PC-3 (cell line): Measurements from ENCODE around the gene VAPB. TPM values are rescaled to one million over a fixed set of nuclear protein-coding genes. Genes with fewer than 3 reads are reported as not detected.

ENCODE experiments used
- ATAC-seq: fragments of 200-7000 bp; cut with Tn5 transposase; 2 replicates; pipeline ENCODE4 v1.9.1; 2020; ENCODE audit warnings: mild to moderate bottlenecking, moderate library complexity
- BruUV-seq: library from RNA; stranded (reverse); fragments of 400-500 nt; replicated peaks from 2 replicates; lab custom pipeline; 2021; lab: Mats Ljungman, UMichigan
- CTCF ChIA-PET: fragments of 300-600 bp; sonication (Branson Sonifier 250); formaldehyde crosslinking; loops from one replicate; lab custom pipeline; 2022; ENCODE audit warnings: antibody characterized with exemption; lab: Charles Lee
- POLR2A ChIA-PET: fragments of 300-600 bp; sonication (Branson Sonifier 250); formaldehyde crosslinking; loops from one replicate; lab custom pipeline; 2022; ENCODE audit warnings: antibody characterized with exemption; ENCODE audit not compliant: unreplicated experiment; lab: Charles Lee
- DNase-seq: peaks from one replicate; pipeline ENCODE4 v3.0.0-alpha.2; 2015
- H2AFZ ChIP-seq: fragments of 300-600 bp; sonication (generic); 2 replicates; pipeline ENCODE4 v1.6.0; 2016; ENCODE audit warnings: antibody characterized with exemption, low read length
- H3F3A ChIP-seq: fragments of 300-600 bp; sonication (generic); one replicate; pipeline ENCODE4 v1.6.0; 2017; ENCODE audit warnings: antibody characterized with exemption, low read length, control low read depth, mild to moderate bottlenecking; ENCODE audit not compliant: unreplicated experiment
- H3K27ac ChIP-seq: fragments of 300-600 bp; sonication (generic); 2 replicates; pipeline ENCODE4 v1.5.1; 2016; ENCODE audit warnings: mild to moderate bottlenecking, low read length
- H3K27me3 ChIP-seq: fragments of 300-600 bp; sonication (generic); 2 replicates; pipeline ENCODE4 v1.6.1; 2016; ENCODE audit warnings: low read length, mixed read lengths
- H3K36me3 ChIP-seq: fragments of 300-600 bp; sonication (generic); 2 replicates; pipeline ENCODE4 v1.6.1; 2016; ENCODE audit warnings: low read depth, mixed run types, low read length, mixed read lengths
- H3K4me1 ChIP-seq: fragments of 300-600 bp; sonication (generic); 2 replicates; pipeline ENCODE4 v1.5.1; 2016; ENCODE audit warnings: low read length; ENCODE audit not compliant: insufficient read depth
- H3K4me2 ChIP-seq: fragments of 300-600 bp; sonication (generic); 2 replicates; pipeline ENCODE4 v1.6.0; 2016; ENCODE audit warnings: low read length
- H3K4me3 ChIP-seq: fragments of 300-600 bp; sonication (generic); 2 replicates; pipeline ENCODE4 v1.5.1; 2016; ENCODE audit warnings: mild to moderate bottlenecking, low read length, mixed read lengths
- H3K79me2 ChIP-seq: fragments of 300-600 bp; sonication (generic); 2 replicates; pipeline ENCODE4 v1.6.1; 2017; ENCODE audit warnings: low read length, mixed read lengths
- H3K9ac ChIP-seq: fragments of 300-600 bp; sonication (generic); 2 replicates; pipeline ENCODE4 v1.6.0; 2016; ENCODE audit warnings: mild to moderate bottlenecking, low read length
- H3K9me2 ChIP-seq: fragments of 300-600 bp; sonication (generic); replicated peaks from 2 replicates; pipeline ENCODE4 v1.6.1; 2016; ENCODE audit warnings: mixed run types, low read length, mixed read lengths
- H3K9me3 ChIP-seq: fragments of 300-600 bp; sonication (generic); 2 replicates; pipeline ENCODE4 v1.6.1; 2016; ENCODE audit warnings: low read length, mixed read lengths
- H4K20me1 ChIP-seq: fragments of 300-600 bp; sonication (generic); 2 replicates; pipeline ENCODE4 v1.6.1; 2016; ENCODE audit warnings: low read length, mixed read lengths
- EZH2 ChIP-seq: fragments of 300-600 bp; sonication (generic); IDR thresholded peaks from one replicate; pipeline ENCODE4 v1.6.1; 2017; ENCODE audit warnings: antibody characterized with exemption, mild to moderate bottlenecking, low read length; ENCODE audit not compliant: unreplicated experiment
- EZH2phosphoT487 ChIP-seq: fragments of 300-600 bp; sonication (generic); IDR thresholded peaks from 2 replicates; pipeline ENCODE4 v1.6.1; 2018; ENCODE audit warnings: mild to moderate bottlenecking, antibody characterized with exemption, low read length, borderline replicate concordance
- intact Hi-C: fragments of 100-400 bp; cut with micrococcal nuclease; formaldehyde crosslinking; loops from 2 replicates; pipeline ENCODE4 v1.9.0; 2023
- total RNA-seq: library from RNA; depleted of rRNA; stranded (reverse); fragments of >200 nt; gene quantifications from 2 replicates; pipeline ENCODE4 v1.2.3, GENCODE V29; 2014
- TF ChIP-seq, protein P1 (sequence below): fragments of 300-600 bp; sonication (generic); conservative IDR thresholded peaks from 2 replicates; pipeline ENCODE4 v1.5.1; 2017; ENCODE audit warnings: antibody characterized with exemption, low read depth, mild to moderate bottlenecking, low read length

Gene VAPB
- total RNA-seq, 1 experiment from 2014 or later: 16.5 TPM

DNA sequence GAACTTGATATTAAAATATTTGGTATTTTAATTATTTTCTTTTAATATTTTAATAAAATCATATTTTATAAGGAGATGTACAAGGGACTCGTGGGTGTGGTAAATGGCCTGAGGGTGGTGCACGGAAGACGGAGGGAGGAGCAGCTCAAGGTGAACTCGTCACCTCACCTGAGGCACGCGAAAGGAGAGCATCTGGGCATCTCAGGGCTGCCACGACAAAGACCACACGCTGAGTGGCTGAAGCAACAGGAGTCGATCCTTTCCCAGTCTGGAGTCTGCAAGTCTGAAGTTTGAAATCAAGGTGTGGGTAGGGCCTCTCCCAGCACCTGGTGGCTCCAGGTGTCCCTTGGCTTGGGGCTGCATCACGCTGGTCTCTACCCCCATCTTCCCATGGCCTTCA is 86.4 kb downstream of the VAPB start:
- TF ChIP-seq EZH2phosphoT487 (no peak), EZH2 (no peak)
- TF ChIP-seq, protein P1, sequence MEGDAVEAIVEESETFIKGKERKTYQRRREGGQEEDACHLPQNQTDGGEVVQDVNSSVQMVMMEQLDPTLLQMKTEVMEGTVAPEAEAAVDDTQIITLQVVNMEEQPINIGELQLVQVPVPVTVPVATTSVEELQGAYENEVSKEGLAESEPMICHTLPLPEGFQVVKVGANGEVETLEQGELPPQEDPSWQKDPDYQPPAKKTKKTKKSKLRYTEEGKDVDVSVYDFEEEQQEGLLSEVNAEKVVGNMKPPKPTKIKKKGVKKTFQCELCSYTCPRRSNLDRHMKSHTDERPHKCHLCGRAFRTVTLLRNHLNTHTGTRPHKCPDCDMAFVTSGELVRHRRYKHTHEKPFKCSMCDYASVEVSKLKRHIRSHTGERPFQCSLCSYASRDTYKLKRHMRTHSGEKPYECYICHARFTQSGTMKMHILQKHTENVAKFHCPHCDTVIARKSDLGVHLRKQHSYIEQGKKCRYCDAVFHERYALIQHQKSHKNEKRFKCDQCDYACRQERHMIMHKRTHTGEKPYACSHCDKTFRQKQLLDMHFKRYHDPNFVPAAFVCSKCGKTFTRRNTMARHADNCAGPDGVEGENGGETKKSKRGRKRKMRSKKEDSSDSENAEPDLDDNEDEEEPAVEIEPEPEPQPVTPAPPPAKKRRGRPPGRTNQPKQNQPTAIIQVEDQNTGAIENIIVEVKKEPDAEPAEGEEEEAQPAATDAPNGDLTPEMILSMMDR: no peak
- Histone ChIP-seq H3K9me2 (no peaks in the 10 kb centered on the region), H3K36me3 (no peaks in the 10 kb centered on the region), H3K27ac (no peak overlapping the region), H3K9me3 (0 out of 2 replicates have a peak, but pooled peaks cover 3% of the 10 kb centered on the region), H3K4me1 (no peaks in the 10 kb centered on the region), H3F3A (no peaks in the 10 kb centered on the region), H3K9ac (no peak overlapping the region), H4K20me1 (no peaks in the 10 kb centered on the region), H3K4me2 (no peak overlapping the region), H2AFZ (no peak overlapping the region), H3K79me2 (no peaks in the 10 kb centered on the region), H3K4me3 (no peak overlapping the region), H3K27me3 (no peaks in the 10 kb centered on the region)
- DNase-seq (no peak), ATAC-seq (no peak)
- CTCF ChIA-PET: no interaction called here
- no TSS peak for BruUV-seq
- POLR2A ChIA-PET: no interaction called here
- intact Hi-C loops: no loop called here

DNA sequence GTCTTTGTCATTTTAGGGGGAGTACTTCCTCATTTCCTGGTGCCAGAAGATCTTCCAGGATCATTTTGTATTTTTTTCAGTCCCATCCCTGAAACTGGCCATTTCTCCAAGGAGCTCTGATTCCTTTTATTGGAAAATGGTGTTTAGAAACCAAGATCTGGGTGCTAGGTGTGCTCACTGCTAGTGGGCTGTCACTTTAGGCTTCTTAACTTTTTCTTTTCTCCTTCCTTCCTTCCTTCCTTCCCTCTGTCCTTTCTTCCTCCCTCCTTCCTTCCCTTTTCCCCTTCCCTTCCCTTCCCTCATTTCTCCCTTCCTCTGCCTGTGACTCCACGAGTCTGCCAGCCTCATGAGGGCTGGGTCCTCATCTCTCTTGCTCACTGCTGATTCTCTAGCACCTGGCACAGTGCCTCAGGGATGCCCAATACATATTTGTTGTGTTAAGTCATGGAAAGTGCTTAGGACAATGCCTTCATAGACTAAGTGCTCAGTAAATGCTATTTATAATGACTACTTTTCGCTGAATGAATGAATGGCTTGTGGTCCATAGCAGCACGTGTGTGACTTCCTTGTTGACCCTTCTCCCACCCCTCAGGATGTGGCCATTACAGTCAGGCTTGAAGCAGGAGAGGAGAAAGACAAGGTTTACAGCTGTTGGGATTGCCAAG is 89.2 kb downstream of the VAPB start:
- ATAC-seq (no peak), DNase-seq (peak; percentile 42)
- no peak overlapping the region for H3K9ac ChIP-seq
- H3K4me3 ChIP-seq: no peak overlapping the region
- no peaks in the 10 kb centered on the region for H4K20me1 ChIP-seq
- BruUV-seq: no TSS peak
- H3K79me2 ChIP-seq: no peaks in the 10 kb centered on the region
- ChIA-PET CTCF (no interaction called here), POLR2A (interaction anchor here (0.7 kb wide), 1 partner anchor 173 kb away, joined by 3 read pairs; the partner anchor contains the start of gene STX16)
- H3K9me3 ChIP-seq: 0 out of 2 replicates have a peak, but pooled peaks cover 3% of the 10 kb centered on the region
- H3K4me2 ChIP-seq: no peak overlapping the region
- H3K36me3 ChIP-seq: no peaks in the 10 kb centered on the region
- no peak overlapping the region for H2AFZ ChIP-seq
- TF ChIP-seq EZH2phosphoT487: no peak
- TF ChIP-seq EZH2: no peak
- TF ChIP-seq, protein P1: no peak
- H3K4me1 ChIP-seq: peaks cover 5% of the 10 kb centered on the region
- intact Hi-C loops: no loop called here
- H3K27me3 ChIP-seq: no peaks in the 10 kb centered on the region
- H3K9me2 ChIP-seq: no peaks in the 10 kb centered on the region
- no peaks in the 10 kb centered on the region for H3F3A ChIP-seq
- H3K27ac ChIP-seq: no peak overlapping the region
